Loucy (cell line): Measurements from ENCODE around the gene SZT2.

Experiments
- EZH2phosphoT487 ChIP-seq: fragments of 200-600 bp; IDR thresholded peaks from 2 replicates; pipeline ENCODE4 v1.6.1; 2018; ENCODE audit warnings: antibody characterized with exemption, mild to moderate bottlenecking, moderate library complexity, borderline replicate concordance
- TF ChIP-seq, protein P1 (sequence below): fragments of 200-600 bp; sonication (generic); conservative IDR thresholded peaks from 2 replicates; pipeline ENCODE4 v1.5.1; 2014; ENCODE audit warnings: mild to moderate bottlenecking, antibody characterized with exemption, low read length

DNA sequence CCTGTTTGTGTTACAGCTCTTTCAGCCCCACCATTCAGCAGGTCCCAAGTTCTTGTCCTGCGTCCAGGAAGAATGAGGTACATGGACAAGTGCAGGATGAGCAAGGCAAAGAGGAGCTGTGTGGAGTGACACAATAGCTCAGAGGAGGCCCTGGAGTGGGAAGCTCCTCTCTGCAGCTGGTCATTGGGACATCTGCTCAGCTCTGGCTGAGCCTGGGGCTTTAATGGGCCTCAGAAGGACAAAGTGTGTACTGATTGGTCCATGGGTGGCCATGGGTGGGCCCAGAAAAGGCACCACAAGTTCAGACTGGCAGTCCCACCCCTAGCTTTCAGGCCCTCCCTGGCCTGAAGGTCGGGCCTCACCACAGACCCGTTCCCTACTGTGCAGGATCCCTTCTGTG, 78.7 kb downstream of the SZT2 start:
- TF ChIP-seq, protein P1, sequence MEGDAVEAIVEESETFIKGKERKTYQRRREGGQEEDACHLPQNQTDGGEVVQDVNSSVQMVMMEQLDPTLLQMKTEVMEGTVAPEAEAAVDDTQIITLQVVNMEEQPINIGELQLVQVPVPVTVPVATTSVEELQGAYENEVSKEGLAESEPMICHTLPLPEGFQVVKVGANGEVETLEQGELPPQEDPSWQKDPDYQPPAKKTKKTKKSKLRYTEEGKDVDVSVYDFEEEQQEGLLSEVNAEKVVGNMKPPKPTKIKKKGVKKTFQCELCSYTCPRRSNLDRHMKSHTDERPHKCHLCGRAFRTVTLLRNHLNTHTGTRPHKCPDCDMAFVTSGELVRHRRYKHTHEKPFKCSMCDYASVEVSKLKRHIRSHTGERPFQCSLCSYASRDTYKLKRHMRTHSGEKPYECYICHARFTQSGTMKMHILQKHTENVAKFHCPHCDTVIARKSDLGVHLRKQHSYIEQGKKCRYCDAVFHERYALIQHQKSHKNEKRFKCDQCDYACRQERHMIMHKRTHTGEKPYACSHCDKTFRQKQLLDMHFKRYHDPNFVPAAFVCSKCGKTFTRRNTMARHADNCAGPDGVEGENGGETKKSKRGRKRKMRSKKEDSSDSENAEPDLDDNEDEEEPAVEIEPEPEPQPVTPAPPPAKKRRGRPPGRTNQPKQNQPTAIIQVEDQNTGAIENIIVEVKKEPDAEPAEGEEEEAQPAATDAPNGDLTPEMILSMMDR, result no peak
- TF ChIP-seq EZH2phosphoT487, result no peak
